Psoas muscle (tissue), 8 donors: Measurements from ENCODE around the gene TMEM108. TPM values are rescaled to one million over a fixed set of nuclear protein-coding genes. Genes with fewer than 3 reads are reported as not detected.

Experiments
- ATAC-seq, 4 donors: fragments of 200-7000 bp; cut with Tn5 transposase; one replicate each; pipeline ENCODE4 v1.9.1; 2020; ENCODE audit warnings: moderate library complexity in 3 of 4, mild to moderate bottlenecking in 2 of 4
- DNase-seq, 2 donors: peaks; one replicate each; pipeline ENCODE4 v3.0.0-alpha.2; 2020
- H3K27ac ChIP-seq: fragments of 200-600 bp; one replicate; pipeline ENCODE4 v1.8.0; 2022
- H3K27me3 ChIP-seq, 3 donors: fragments of 200-600 bp in 1 of 3; one replicate each; pipeline versions ENCODE4 v1.6.1 to v1.8.0; 2013 to 2022; ENCODE audit warnings: low read length in 2 of 3, mild to moderate bottlenecking in 2 of 3, moderate library complexity in 1 of 3; ENCODE audit not compliant: insufficient read depth in 3 of 3
- H3K36me3 ChIP-seq, 2 donors: fragments of 200-600 bp in 1 of 2; one replicate each; pipeline versions ENCODE4 v1.6.1 to v1.8.0; 2013 to 2022; ENCODE audit warnings: low read depth in 1 of 2, mild to moderate bottlenecking in 1 of 2, moderate library complexity in 1 of 2; ENCODE audit not compliant: insufficient read depth in 1 of 2
- H3K4me1 ChIP-seq: fragments of 200-600 bp; one replicate; pipeline ENCODE4 v1.8.0; 2022
- H3K4me3 ChIP-seq: fragments of 200-600 bp; one replicate; pipeline ENCODE4 v1.8.0; 2022; ENCODE audit warnings: mild to moderate bottlenecking
- H3K9me3 ChIP-seq: fragments of 200-600 bp; one replicate; pipeline ENCODE4 v1.8.0; 2022
- WGBS, 3 donors: extraction: QIAGEN DNeasy Blood & Tissue Kit; methylation state at CpG; one replicate each; pipeline versions ENCODE4 v1.1.6 to v1.1.7; 2013; 5-methylcytosine and 5-hydroxymethylcytosine counted together
- intact Hi-C, 2 donors: fragments of 100-400 bp; cut with DNase I; formaldehyde crosslinking; loops; one replicate each; pipeline versions ENCODE4 v1.11.0 to v1.14.2; 2022
- polyA plus RNA-seq, 3 donors: library from polyadenylated mRNA; stranded (reverse); fragments of 200-250 nt; gene quantifications; one replicate each; pipeline ENCODE4 v1.2.3, GENCODE V29; 2013
- total RNA-seq, 4 donors: library from RNA; stranded (reverse); fragmentation: NEBNext Ultra II Directional in 2 of 4; extraction: Animal tissue kit (Norgen Biotek cat#: 25700) in 2 of 4; gene quantifications; one replicate each; pipeline versions ENCODE4 v1.2.1 to v1.2.4, GENCODE V29; 2021 to 2023
- TF ChIP-seq, protein P1 (sequence below): fragments of 200-600 bp; IDR thresholded peaks from one replicate; pipeline ENCODE4 v1.8.0; 2022; ENCODE audit warnings: antibody characterized with exemption
- donor health status: healthy with polysubstance abuse.
- donor health status: DM: no; HTN: no; CAD: no; lungs with moderate emphysema.
- donor health status: Bipolar disorder and iron deficiency.
- donor health status: healthy.
- donor health status: DM: yes; HTN: yes; CAD: no.
- donor health status: DM: no; HTN: no; CAD: no.
- donor health status: DM: no; HTN: no; CAD: no.
- donor health status: DM: yes; HTN: yes; CAD: no.

The TMEM108 gene
- total and polyA plus RNA-seq, 7 donors, result 2.4 to 10.5 (median 6.5) TPM

GRCh38 chr3:133379926-133380325 lies 341.7 kb downstream of the TMEM108 start:
- H3K36me3 ChIP-seq, result no peaks in the 10 kb centered on the region
- no peak for ATAC-seq
- WGBS, 3 donors, result 94 to 98% (median 96%) methylated on average over 18 to 19 of the region's 19 CpGs
- TF ChIP-seq, protein P1, sequence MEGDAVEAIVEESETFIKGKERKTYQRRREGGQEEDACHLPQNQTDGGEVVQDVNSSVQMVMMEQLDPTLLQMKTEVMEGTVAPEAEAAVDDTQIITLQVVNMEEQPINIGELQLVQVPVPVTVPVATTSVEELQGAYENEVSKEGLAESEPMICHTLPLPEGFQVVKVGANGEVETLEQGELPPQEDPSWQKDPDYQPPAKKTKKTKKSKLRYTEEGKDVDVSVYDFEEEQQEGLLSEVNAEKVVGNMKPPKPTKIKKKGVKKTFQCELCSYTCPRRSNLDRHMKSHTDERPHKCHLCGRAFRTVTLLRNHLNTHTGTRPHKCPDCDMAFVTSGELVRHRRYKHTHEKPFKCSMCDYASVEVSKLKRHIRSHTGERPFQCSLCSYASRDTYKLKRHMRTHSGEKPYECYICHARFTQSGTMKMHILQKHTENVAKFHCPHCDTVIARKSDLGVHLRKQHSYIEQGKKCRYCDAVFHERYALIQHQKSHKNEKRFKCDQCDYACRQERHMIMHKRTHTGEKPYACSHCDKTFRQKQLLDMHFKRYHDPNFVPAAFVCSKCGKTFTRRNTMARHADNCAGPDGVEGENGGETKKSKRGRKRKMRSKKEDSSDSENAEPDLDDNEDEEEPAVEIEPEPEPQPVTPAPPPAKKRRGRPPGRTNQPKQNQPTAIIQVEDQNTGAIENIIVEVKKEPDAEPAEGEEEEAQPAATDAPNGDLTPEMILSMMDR, result no peak
- H3K4me3 ChIP-seq, result no peak overlapping the region
- H3K27ac ChIP-seq, result no peak overlapping the region
- H3K9me3 ChIP-seq, result no peaks in the 10 kb centered on the region
- peaks cover 7% of the 10 kb centered on the region for H3K4me1 ChIP-seq
- intact Hi-C loops, result no loop called here
- DNase-seq, result no peak
- no peaks in the 10 kb centered on the region for H3K27me3 ChIP-seq

DNA sequence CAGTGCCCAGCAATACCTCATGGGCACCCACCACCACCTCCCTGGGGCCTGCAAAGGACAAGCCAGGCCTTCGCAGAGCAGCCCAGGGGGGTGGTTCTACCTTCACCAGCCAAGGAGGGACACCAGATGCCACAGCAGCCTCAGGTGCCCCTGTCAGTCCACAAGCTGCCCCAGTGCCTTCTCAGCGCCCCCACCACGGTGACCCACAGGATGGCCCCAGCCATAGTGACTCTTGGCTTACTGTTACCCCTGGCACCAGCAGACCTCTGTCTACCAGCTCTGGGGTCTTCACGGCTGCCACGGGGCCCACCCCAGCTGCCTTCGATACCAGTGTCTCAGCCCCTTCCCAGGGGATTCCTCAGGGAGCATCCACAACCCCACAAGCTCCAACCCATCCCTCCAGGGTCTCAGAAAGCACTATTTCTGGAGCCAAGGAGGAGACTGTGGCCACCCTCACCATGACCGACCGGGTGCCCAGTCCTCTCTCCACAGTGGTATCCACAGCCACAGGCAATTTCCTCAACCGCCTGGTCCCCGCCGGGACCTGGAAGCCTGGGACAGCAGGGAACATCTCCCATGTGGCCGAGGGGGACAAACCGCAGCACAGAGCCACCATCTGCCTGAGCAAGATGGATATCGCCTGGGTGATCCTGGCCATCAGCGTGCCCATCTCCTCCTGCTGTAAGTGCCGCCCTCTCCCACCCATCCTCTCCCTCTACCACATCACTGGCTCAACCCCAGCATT lies 342.5 kb downstream of the TMEM108 start:
- intact Hi-C loops, result no loop called here

DNA sequence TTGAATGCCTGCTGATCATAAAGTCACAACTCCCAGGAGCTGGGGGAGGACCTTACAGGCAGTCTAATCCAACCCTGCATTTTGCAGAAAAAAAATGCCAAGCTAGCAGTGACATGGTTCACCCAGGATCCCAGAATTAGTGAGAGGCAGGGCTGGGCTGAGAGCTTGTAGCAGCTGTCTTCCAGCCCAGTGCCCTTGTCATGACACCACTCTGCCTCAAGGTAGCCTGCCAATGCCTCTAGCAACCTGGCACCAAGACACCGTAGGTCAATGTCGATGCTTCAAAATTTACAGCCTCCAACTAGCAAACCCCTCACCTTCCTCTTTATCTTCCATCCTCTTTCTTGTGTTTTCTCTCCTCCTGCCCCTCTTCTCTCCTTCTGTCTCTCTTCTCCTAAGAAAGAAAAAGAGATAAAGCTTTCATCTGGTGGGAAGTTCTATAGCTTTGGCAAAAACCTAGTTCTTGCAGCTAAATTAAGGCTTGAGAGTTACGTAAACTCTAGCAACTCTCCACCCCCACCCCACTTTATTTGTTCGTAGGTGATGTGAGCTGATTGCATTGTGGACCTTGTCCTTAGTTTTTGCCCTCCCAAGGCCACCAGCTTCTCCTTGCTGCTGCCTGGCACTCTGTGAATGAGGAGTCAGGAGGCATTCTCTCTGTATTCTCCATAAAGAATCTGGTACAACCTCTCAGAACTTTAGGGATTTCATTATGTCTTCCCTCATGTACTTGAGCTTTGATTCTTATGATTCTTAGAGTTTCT lies 343.3 kb downstream of the TMEM108 start:
- WGBS, 3 donors, result 53 to 59% (median 53%) methylated on average over 4 of the region's 4 CpGs
- intact Hi-C loops, result no loop called here
- Histone ChIP-seq H3K36me3 (no peaks in the 10 kb centered on the region), H3K4me3 (no peak overlapping the region), H3K4me1 (peaks cover 7% of the 10 kb centered on the region), H3K27me3 (no peaks in the 10 kb centered on the region), H3K27ac (no peak overlapping the region), H3K9me3 (no peaks in the 10 kb centered on the region)
- ATAC-seq, result no peak
- DNase-seq, result no peak
- TF ChIP-seq, protein P1, result no peak

More for the DNA sequence above, 342.5 kb downstream of the TMEM108 start:
- Histone ChIP-seq H3K27me3 (no peaks in the 10 kb centered on the region), H3K27ac (no peak overlapping the region), H3K4me3 (no peak overlapping the region), H3K4me1 (peaks cover 7% of the 10 kb centered on the region), H3K36me3 (no peaks in the 10 kb centered on the region), H3K9me3 (no peaks in the 10 kb centered on the region)
- TF ChIP-seq, protein P1, result no peak
- no peak for DNase-seq
- ATAC-seq, result no peak
- WGBS, 3 donors, result 90 to 96% (median 90%) methylated on average over 13 to 16 of the region's 16 CpGs

- intact Hi-C loops, result no loop called here
- Histone ChIP-seq H3K4me3 (no peak overlapping the region), H3K36me3 (no peaks in the 10 kb centered on the region), H3K4me1 (peaks cover 7% of the 10 kb centered on the region), H3K27ac (no peak overlapping the region), H3K9me3 (no peaks in the 10 kb centered on the region), H3K27me3 (no peaks in the 10 kb centered on the region)
- ATAC-seq (no peak), DNase-seq (no peak)
- WGBS, 3 donors, result 71 to 86% (median 74%) methylated on average over 3 of the region's 3 CpGs
- TF ChIP-seq, protein P1, result no peak
These were observed 345.0 kb downstream of the TMEM108 start for GRCh38 chr3:133383175-133383574.
